Measurements from ENCODE around the gene CPEB4.

The CPEB4 gene

GRCh38 chr5:173913686-173914321, 25.7 kb downstream of the CPEB4 start:
- no peak for DNase-seq (ENCODE audit: low read depth in 2 of 2)

DNA sequence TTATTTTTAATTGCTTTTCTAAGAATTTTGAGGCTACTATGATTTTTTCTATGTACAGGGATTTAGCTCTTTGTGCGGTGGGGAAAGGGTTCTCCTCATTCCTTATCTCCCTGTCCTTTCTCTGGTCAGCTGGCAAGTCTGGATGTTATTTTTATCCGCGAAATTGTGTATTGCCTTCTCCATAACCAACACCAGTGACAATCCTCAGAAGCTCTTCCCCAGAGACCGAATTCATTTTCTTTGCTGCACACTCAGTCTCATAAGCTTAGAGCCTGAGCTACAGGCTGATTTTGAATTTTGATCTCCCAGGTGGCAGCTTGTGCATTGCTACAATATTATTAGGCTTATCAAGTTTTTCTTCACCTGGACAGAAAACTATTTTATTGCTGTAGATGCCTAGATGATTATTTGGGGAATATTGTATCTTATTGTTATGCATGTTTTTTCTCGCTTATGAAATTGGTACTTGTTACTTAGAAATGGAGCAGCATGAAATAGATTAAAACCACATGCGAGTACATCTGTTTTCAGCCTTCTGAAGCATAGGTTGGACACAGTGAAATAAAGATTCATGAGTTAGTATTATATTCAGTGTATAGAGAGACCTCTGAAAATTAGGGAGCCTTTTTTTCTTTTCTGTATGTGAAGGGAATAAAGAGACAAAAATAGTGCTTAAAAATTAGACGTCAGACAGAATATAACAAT, 27.3 kb downstream of the CPEB4 start:
- no peak for DNase-seq (ENCODE audit: low read depth in 2 of 2)

DNA sequence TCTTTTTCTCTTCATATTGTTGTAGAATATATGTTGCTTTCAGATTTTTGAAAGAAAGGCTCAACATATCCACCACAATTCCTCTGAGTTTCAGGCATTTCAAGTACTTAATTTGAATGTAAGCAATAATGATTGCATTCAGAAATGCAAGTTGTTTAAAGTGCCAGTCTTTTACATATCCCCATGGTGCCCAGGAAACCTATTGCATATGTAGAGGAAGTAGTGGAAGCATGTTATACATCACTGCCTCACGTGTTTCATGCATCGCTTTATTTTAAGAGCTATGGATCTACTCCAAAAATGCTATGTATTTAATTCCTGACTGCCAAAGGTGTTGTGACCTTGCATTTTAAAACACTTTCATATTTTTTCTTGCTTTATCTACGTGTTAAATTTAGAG, 28.1 kb downstream of the CPEB4 start:
- DNase-seq (ENCODE audit: low read depth in 2 of 2), result no peak

- peak; percentile 76 to 78 for DNase-seq (ENCODE audit: low read depth in 2 of 2)
Observed at GRCh38 chr5:173917788-173918786, 29.9 kb downstream of the CPEB4 start.

DNA sequence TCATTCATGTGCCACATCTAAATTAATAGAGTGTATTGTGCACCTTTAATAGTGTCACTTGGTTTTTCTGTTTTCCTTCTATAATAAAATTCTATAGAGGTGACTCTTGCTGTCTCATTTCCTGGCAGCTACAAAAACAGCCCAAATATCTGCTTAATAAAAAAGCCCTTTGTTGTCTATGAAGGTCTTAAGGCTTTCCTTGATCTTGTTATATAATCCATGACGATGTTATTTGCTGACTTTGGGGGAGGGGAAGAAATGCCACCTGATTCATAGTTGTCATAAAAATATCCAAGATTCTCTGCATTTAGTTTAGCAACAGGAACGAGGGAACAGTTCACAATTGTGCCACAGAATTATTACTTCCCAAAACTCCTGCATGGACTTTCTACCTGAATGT, 31.3 kb downstream of the CPEB4 start:
- DNase-seq (ENCODE audit: low read depth in 2 of 2), result no peak

- no peak for DNase-seq (ENCODE audit: low read depth in 2 of 2)
Observed at GRCh38 chr5:173920024-173920753, 32.0 kb downstream of the CPEB4 start.

DNA sequence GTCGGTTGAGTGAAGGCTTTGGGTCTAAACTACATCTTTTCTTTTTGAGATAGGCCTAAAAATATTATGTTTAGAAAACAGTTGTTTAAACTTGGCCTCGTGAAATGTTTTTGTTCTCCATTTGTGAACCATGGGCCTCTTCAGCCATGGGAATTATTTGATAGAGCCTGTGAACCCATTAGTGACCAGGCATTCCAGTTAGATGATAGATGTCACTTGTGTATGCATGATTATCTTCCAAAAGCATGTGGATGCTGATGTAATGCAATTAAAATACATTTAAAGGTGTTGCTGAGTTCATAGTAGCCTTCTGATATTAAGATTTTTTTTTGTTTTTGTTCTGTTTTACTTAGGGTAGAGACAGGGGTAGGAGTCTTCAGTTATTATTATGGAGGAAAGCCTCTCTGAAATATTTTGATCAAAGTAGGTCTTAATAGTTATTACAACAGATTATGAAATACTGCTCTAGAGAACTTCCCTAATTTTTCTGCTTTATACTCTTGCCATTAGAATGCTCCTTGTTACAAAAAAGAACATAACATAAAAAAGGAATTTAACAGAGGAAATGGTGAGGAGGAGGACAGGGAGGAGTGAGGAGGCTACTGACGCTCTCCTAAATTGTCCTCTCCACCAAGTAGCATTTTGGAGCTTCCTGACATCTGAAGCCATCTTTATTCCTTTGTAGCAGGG, 32.9 kb downstream of the CPEB4 start:
- DNase-seq (ENCODE audit: low read depth in 2 of 2), result no peak

DNA sequence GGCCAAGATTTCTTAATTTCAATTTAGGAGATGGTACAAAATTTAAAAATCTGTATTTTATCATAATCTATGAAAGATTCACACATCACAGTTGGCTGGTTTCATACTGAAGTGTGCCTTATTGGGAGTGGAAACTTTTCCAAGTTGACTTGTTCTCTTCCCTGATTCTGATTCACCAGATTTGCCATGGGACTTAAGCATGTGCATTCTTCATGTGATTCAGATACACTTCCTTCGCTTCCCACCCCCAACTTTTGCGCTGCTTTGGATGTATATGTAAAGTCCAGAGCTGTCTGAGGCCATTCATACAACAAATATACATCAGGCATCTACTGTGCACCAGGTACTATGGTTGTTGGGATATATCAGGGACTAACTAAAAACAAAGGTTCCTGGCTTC, 34.4 kb downstream of the CPEB4 start:
- DNase-seq (ENCODE audit: low read depth in 2 of 2), result no peak

DNA sequence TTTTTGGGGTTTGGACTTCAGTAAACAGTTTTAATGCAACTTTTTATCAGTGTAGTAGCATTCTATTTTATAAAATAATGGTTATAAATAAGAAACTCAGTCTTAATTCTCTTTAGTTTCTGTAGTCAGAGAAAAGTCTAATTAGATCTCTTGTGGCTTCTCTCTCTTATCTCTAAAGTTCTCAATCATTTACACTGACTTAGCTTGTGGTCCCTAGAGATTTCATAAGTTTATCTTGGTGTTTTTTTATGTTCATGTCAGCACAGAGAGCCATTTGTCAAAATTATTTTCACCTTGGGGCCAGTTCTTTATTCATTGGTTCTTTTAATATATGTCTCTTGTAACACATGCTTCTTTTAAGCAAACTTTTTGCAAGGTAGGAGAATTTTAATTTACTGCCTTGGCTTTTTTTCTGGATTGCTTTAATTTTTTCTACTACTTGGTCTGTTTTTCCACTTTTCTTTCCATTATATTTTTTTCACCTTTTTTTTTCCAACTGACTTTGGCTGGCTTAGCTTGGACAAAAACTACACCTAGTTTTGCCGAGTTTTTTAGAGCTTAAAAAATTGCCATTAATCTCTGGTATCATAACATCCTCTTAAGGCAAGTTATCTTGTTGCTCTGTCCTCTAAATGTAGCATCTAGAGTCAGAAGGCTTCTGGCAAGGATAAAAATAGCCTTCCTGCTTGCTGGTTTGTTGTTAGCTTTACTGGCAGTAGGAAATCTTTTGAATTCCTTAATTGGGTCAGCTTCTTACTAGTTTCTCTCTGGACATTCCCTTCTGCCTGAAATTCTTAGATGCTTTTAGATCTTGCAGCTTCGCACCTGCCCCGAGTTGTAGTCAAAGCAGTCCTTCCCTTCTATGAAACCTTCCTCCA, 35.3 kb downstream of the CPEB4 start:
- DNase-seq (ENCODE audit: low read depth in 2 of 2), result no peak

DNA sequence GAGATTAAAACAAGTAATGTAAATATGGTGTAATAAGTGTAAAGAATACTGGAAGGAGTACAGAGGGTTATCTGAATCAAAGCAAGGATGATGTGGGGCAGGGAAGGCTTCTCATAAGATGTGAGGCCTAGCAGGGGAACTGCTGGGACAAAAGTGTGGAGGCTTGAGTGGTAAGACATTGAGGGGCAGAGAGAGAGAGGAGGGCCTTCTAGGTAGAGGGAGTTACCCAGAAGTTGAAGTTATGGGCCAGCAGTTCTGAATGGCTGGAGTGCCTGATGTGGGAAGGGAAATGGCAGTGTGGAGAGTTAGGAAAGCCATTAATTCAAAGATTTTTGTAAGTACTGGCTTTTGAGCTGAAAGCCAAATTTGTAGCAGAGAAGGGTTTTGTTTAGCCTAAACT, 36.8 kb downstream of the CPEB4 start:
- DNase-seq (ENCODE audit: low read depth in 2 of 2), result no peak

DNA sequence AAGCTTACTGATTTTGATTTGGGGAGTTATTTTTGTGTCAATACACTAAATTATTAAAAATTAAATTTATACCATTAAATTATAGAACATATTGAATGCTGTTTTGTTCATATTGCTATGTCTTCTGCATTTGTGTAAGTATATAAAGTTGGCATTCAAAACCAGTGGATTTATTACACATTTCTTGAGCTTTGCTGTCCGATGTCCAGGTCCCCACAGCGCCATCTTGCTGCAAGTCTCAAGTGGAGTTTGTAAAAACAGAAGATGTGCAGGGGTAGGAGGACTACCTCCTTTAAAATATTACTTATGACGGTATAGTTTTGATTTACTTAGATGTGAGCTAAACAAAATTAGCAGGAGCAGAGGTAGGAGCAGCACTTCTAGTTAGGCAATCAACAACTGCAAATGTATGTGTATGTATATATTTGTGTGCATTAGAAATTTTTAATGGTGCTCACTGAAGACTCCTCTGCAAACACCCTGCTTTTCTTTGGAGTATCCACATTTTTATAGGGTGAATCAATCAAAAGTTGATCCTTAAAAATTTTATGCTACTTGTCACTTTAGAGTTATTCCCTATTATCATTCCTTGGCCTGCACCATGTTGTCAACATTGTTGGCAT, 37.4 kb downstream of the CPEB4 start:
- no peak for DNase-seq (ENCODE audit: low read depth in 2 of 2)

GRCh38 chr5:173926359-173926758, 38.2 kb downstream of the CPEB4 start:
- DNase-seq (ENCODE audit: low read depth in 2 of 2), result no peak

DNA sequence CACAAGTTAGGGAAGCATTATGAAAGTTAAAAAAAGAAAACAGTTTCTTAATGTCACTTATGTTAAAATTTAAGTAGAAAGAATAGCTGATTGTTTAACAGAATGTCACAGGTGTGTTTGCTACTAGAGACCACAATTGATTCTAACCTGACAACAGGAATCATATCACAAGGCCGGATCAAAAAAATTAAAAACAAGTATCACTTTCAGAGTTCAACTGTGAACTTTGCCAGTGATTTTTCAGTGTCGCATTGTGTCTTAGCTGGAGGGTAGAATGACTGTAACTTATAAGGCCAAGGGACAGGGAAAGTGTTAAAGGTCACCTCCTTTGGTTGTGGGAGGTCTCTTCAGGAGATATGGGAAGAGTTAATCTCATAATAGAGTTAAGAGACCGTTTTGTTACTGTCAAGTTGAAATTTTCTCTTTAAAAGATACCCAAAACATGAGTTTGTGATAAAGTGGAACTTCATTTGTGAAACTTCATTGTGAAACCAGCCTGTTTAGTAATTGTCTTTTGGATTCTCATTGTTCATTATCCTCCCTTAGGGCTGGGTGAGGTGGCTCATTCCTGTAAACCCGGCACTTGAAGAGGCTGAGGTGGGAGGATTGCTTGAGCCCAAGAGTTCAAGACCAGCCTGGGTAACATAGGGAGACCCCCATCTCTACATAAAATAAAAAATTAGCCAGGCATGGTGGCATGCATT, 40.9 kb downstream of the CPEB4 start:
- no peak for DNase-seq (ENCODE audit: low read depth in 2 of 2)

DNA sequence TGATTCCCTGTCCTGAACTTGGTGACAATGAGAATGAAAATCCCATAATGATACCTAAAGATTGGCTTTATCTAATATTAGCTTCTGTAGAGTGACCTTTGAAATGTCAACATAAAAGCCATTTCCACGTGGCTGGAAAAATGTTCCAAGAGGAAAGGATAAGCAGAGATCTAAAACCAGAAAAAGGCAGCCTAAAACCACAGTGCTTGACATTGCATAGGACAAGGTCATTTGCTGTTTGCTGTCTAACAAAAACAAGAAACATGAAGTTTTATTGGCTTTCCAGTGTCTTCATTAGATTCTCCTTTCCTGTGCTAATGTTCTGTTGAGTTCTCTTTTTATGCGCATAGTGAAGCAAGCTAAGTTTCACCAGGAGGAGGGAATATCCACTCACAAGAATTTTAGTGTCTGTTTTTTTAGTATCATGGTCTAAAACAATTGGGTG, 44.6 kb downstream of the CPEB4 start:
- DNase-seq (ENCODE audit: low read depth in 2 of 2), result no peak

GRCh38 chr5:173933901-173934300, 45.8 kb downstream of the CPEB4 start:
- DNase-seq (ENCODE audit: low read depth in 2 of 2), result no peak

DNA sequence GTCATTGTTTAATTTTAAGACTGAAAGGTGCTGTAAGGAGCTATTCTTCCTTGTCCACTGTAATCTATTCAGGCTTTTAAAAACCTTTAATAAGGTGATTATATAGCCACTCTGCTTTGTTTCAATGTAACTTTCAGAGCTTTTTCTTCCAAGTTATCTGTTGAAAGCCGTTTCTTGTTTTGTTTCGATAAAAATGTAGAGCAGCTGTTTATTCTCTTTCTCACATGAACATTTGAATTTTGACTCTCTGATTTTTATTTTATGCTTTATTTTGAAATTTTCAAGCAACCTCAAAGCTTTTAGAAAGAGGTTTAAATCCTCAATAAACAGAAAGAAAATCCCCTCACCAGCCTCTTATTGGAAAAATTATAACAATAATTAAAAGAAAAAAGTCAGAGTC, 47.2 kb downstream of the CPEB4 start:
- DNase-seq (ENCODE audit: low read depth in 2 of 2), result no peak

DNA sequence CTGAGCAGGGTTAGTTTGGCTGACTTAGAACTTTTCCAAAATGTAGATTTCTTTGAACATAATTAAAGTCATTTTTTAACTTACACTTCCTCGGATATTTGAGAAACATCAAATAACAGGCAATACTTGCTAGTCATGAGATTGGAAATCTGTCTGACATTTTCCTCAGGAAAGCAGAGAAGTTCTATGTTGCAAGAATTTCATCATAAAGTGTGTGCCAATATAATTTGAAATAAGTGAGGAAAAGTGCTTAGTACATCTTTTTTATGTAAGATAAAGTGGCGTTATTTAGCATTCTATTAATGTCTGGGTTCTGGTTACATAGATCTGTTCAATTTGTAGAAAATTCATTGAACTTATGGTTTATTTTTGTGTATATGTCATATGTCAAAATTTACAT, 52.1 kb downstream of the CPEB4 start:
- DNase-seq (ENCODE audit: low read depth in 2 of 2), result no peak

DNA sequence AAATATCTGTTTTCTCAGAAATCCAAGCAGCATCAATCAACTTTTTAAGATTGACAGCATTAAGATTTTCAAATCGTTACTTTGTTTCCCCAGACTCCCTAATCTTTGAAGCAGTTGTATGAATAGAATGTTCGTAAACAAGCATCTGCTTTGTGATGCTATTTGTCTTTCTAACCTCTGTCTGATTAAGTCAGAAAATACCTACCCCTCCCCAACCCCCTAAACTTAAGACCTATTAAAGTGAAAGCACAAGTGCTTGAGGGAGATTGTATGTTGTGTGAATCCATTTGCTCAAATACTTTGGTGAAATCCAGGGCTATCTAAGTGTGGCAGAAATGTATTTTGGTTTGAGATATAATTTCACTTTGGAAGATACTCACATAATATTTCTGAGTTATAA, 53.0 kb downstream of the CPEB4 start:
- no peak for DNase-seq (ENCODE audit: low read depth in 2 of 2)

DNA sequence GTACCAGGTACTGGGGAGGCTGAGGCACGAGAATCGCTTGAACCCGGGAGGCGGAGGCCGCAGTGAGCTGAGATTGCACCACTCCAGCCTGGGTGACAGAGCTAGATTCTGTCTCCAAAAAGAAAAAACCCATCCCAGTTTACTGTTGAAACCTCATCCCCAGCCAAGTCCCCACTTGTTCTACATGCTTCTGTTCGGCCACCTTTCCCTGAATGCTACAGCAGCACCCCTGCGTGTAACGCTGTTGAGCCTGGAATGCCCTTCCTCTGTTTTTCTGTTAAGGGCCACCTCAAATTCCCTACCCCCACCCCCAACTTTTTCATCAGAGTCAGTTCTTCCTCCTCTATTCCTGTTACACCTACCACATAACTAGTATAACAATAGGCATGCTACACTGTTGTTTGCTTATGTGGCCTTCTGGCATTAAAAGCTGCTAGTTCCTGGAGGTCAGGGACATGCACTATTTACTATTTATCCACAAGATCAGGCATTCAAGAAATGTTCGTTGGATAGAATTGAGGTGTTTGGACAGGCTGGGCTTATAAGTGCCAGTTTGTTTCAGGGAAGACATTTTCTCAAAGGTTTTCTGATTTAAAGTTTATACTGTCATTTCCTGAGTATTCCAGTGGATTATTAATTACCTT, 53.7 kb downstream of the CPEB4 start:
- no peak for DNase-seq (ENCODE audit: low read depth in 2 of 2)

Measured in fibroblast of skin of left quadriceps (primary cell).